ENCODE results near the gene MAGEL2. TPM values are rescaled to one million over a fixed set of nuclear protein-coding genes. Genes with fewer than 3 reads are reported as not detected.

MAGEL2 gene
- total RNA-seq, 1 experiment from 2014 or later: not detected

DNA sequence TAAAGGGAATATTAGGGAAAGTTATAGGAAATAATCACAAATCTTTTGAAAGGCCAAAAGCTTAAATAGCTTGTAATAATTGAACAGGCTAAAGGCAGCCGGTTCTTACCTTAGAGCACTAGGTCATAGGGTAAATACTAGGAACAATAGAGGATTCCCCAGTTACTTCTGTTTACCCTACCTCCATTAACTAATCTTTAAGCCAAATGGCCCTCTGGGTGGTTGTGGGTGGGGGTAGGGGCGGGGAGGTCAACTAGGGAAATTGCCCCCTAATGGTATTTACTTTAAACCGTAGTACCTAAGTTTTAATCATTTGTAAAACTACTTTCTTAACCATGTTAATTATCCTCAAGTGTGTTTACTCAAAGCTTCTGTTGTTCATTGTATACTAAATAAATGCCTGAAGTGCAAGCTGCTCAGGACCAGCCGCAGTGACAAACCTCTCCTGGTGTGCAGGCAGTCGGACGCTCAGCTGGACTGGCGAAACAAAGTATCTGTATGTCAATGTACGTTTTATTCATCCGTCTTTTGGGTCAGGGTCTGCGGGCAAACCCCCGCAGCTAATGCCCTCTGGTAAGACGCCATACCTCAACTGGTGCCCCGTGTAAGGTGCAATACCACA lies 18.9 kb downstream of the MAGEL2 start:
- TF ChIP-seq, protein P1, sequence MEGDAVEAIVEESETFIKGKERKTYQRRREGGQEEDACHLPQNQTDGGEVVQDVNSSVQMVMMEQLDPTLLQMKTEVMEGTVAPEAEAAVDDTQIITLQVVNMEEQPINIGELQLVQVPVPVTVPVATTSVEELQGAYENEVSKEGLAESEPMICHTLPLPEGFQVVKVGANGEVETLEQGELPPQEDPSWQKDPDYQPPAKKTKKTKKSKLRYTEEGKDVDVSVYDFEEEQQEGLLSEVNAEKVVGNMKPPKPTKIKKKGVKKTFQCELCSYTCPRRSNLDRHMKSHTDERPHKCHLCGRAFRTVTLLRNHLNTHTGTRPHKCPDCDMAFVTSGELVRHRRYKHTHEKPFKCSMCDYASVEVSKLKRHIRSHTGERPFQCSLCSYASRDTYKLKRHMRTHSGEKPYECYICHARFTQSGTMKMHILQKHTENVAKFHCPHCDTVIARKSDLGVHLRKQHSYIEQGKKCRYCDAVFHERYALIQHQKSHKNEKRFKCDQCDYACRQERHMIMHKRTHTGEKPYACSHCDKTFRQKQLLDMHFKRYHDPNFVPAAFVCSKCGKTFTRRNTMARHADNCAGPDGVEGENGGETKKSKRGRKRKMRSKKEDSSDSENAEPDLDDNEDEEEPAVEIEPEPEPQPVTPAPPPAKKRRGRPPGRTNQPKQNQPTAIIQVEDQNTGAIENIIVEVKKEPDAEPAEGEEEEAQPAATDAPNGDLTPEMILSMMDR (conservative IDR thresholded peaks at IDR 0.05; ENCODE audit: low read depth, low read length): no peak
- TF ChIP-seq EZH2 (IDR thresholded peaks at IDR 0.05; ENCODE audit: borderline replicate concordance, low read depth, low read length, poor library complexity, severe bottlenecking): no peak
- POLR2A ChIA-PET (ENCODE audit: low non-redundant PET): no interaction called here
- no TSS peak for BruUV-seq (replicated peaks)

DNA sequence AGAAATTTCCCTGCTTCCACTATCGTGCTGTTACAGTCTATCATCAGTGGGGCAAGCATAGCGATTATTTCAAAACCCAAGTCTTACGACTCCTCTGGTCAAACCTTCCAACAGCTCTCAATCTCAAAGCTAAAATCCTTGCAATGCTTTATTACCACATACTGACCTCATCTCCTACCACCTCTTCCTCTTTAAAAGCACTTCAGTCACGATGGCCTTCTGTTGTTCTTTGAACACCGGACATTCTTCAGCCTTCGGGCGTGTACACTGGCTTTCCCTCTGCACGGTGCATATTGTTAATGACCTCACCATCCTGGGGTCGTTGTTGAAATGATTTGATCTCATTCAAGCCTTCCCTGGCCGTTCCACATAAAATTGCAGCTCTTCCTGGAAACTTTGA lies 31.1 kb downstream of the MAGEL2 start:
- Histone ChIP-seq H3K27ac (ENCODE audit: low read depth, low read length, poor library complexity, severe bottlenecking) (no peak overlapping the region), H3K9me3 (ENCODE audit: low read depth, low read length, poor library complexity, severe bottlenecking) (peaks cover 15% of the 10 kb centered on the region), H3K4me1 (ENCODE audit: insufficient read depth, low read length, poor library complexity, severe bottlenecking) (no peaks in the 10 kb centered on the region), H3K36me3 (ENCODE audit: insufficient read depth, low read length, poor library complexity, severe bottlenecking) (no peaks in the 10 kb centered on the region), H3K27me3 (replicated peaks; ENCODE audit: insufficient read depth, low read depth, low read length, poor library complexity) (no peaks in the 10 kb centered on the region), H3K4me3 (ENCODE audit: low read depth, low read length, poor library complexity, severe bottlenecking) (no peak overlapping the region)
- intact Hi-C loops (cut with micrococcal nuclease; ENCODE audit: unreplicated experiment): no loop called here
- BruUV-seq (replicated peaks): no TSS peak
- ChIA-PET POLR2A (ENCODE audit: low non-redundant PET) (no interaction called here), CTCF (no interaction called here)
- no peak for DNase-seq (ENCODE audit: low spot score)
- TF ChIP-seq EZH2 (IDR thresholded peaks at IDR 0.05; ENCODE audit: borderline replicate concordance, low read depth, low read length, poor library complexity, severe bottlenecking): no peak
- TF ChIP-seq, protein P1 (conservative IDR thresholded peaks at IDR 0.05; ENCODE audit: low read depth, low read length): no peak

More for the DNA sequence above, 18.9 kb downstream of the MAGEL2 start:
- DNase-seq (ENCODE audit: low spot score): no peak
- Histone ChIP-seq H3K9me3 (ENCODE audit: low read depth, low read length, poor library complexity, severe bottlenecking) (peaks cover 8% of the 10 kb centered on the region), H3K4me1 (ENCODE audit: insufficient read depth, low read length, poor library complexity, severe bottlenecking) (no peaks in the 10 kb centered on the region), H3K27me3 (replicated peaks; ENCODE audit: insufficient read depth, low read depth, low read length, poor library complexity) (no peaks in the 10 kb centered on the region), H3K27ac (ENCODE audit: low read depth, low read length, poor library complexity, severe bottlenecking) (no peak overlapping the region), H3K36me3 (ENCODE audit: insufficient read depth, low read length, poor library complexity, severe bottlenecking) (no peaks in the 10 kb centered on the region), H3K4me3 (ENCODE audit: low read depth, low read length, poor library complexity, severe bottlenecking) (no peak overlapping the region)
- intact Hi-C loops (cut with micrococcal nuclease; ENCODE audit: unreplicated experiment): no loop called here
- CTCF ChIA-PET: no interaction called here

DNA sequence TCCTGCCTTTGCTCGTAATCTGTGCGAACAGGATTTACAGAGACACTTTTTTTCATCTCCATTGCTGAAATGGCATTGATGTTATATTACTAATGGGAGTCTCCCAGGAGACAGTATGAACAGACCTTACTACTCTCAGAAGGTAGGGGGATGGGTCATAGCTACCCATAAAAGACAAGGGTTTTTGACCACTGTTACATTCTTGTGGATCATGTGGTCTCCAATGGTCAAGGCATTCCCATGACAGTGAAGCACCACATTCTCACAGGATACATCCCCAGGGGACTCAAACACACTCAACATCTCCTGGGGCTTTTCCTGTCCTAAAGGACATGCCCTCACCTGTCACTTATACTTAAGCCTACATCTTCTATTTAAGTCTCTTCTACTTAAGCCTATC lies 41.4 kb downstream of the MAGEL2 start:
- POLR2A ChIA-PET (ENCODE audit: low non-redundant PET): no interaction called here
- no peak for DNase-seq (ENCODE audit: low spot score)
- CTCF ChIA-PET: no interaction called here
- H3K4me1 ChIP-seq (ENCODE audit: insufficient read depth, low read length, poor library complexity, severe bottlenecking): no peaks in the 10 kb centered on the region
- H3K27ac ChIP-seq (ENCODE audit: low read depth, low read length, poor library complexity, severe bottlenecking): no peak overlapping the region
- no peak overlapping the region for H3K4me3 ChIP-seq (ENCODE audit: low read depth, low read length, poor library complexity, severe bottlenecking)
- intact Hi-C loops (cut with micrococcal nuclease; ENCODE audit: unreplicated experiment): no loop called here
- H3K36me3 ChIP-seq (ENCODE audit: insufficient read depth, low read length, poor library complexity, severe bottlenecking): no peaks in the 10 kb centered on the region
- no TSS peak for BruUV-seq (replicated peaks)
- H3K9me3 ChIP-seq (ENCODE audit: low read depth, low read length, poor library complexity, severe bottlenecking): peaks cover 21% of the 10 kb centered on the region
- no peaks in the 10 kb centered on the region for H3K27me3 ChIP-seq (replicated peaks; ENCODE audit: insufficient read depth, low read depth, low read length, poor library complexity)
- TF ChIP-seq EZH2 (IDR thresholded peaks at IDR 0.05; ENCODE audit: borderline replicate concordance, low read depth, low read length, poor library complexity, severe bottlenecking): no peak
- TF ChIP-seq, protein P1 (conservative IDR thresholded peaks at IDR 0.05; ENCODE audit: low read depth, low read length): no peak

All from A673 (cell line).